Measurements from ENCODE around the gene SAP130.
A peak's percentile ranks its signal among the peaks of the same experiment; 100 is the strongest.

The SAP130 gene

GRCh38 chr2:128036748-128037607, 9.1 kb upstream of the SAP130 start:
- WGBS (ENCODE audit: extremely low coverage, insufficient coverage, low lambda C conversion rate), result no CpG with 5 or more reads among the region's 10 CpGs
- no peak overlapping the region for H2BK5ac ChIP-seq (ENCODE audit: low read length)
- H3K79me1 ChIP-seq (ENCODE audit: low read length), result no peaks in the 10 kb centered on the region
- DNase-seq, result no peak
- no peak overlapping the region for H3K18ac ChIP-seq (ENCODE audit: low read length)
- no peak overlapping the region for H3K4ac ChIP-seq (ENCODE audit: low read depth, low read length)
- H3K9ac ChIP-seq (ENCODE audit: low read length), result no peak overlapping the region
- no peak overlapping the region for H4K8ac ChIP-seq (ENCODE audit: low read depth, low read length)
- H4K5ac ChIP-seq (ENCODE audit: low read length), result no peak overlapping the region
- H3K4me2 ChIP-seq (ENCODE audit: low read length), result no peak overlapping the region
- H3K27ac ChIP-seq (ENCODE audit: low read depth, low read length), result no peak overlapping the region
- no peak overlapping the region for H3K23ac ChIP-seq (ENCODE audit: low read length)
- no peak overlapping the region for H2BK15ac ChIP-seq (replicated peaks; ENCODE audit: low read depth)
- no peaks in the 10 kb centered on the region for H3K27me3 ChIP-seq (ENCODE audit: insufficient read depth, low read length, poor library complexity)
- H3K36me3 ChIP-seq (ENCODE audit: control insufficient read depth, insufficient read depth, low read length), result no peaks in the 10 kb centered on the region
- H3K4me1 ChIP-seq (ENCODE audit: control insufficient read depth, low read depth, low read length), result no peaks in the 10 kb centered on the region
- no peak overlapping the region for H3K4me3 ChIP-seq (ENCODE audit: low read length)
- H2AK5ac ChIP-seq (ENCODE audit: low read length), result no peak overlapping the region
- no peak overlapping the region for H3K56ac ChIP-seq (ENCODE audit: low read length)
- H3K79me2 ChIP-seq (ENCODE audit: control insufficient read depth, insufficient read depth, low read length), result no peaks in the 10 kb centered on the region
- no peak overlapping the region for H2BK120ac ChIP-seq (ENCODE audit: low read depth, low read length)

DNA sequence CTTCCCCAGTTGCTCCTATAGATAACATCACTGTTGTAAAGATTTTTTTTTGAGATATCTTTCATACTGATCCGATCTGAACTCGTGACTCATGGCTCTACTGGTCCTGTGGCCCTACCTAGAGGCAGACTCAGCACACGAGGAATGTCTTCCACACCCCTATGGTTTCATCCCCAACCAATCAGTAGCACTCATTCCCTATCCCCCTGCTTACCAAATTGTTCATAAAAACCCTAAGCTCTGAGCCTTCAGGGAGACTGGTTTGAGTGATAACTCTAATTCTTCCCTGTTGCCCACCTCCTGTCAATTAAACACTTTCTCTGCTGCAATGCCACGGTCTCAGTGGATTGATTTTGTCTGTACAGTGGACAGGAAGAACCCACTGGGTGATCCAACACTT, 4.2 kb upstream of the SAP130 start:
- WGBS (ENCODE audit: extremely low coverage, insufficient coverage, low lambda C conversion rate), result no CpG with 5 or more reads among the region's 4 CpGs

GRCh38 chr2:128028668-128029054, 802 bp upstream of the SAP130 start:
- H3K4me1 ChIP-seq (ENCODE audit: control insufficient read depth, low read depth, low read length), result no peaks in the 10 kb centered on the region
- peak overlapping the region; percentile 83 for H3K4me2 ChIP-seq (ENCODE audit: low read length)
- no peak overlapping the region for H2BK5ac ChIP-seq (ENCODE audit: low read length)
- H3K36me3 ChIP-seq (ENCODE audit: control insufficient read depth, insufficient read depth, low read length), result no peaks in the 10 kb centered on the region
- H3K79me1 ChIP-seq (ENCODE audit: low read length), result peaks cover 6% of the 10 kb centered on the region
- peak overlapping the region; percentile 67 for H3K9ac ChIP-seq (ENCODE audit: low read length)
- no peak overlapping the region for H2BK15ac ChIP-seq (replicated peaks; ENCODE audit: low read depth)
- no peak overlapping the region for H3K27ac ChIP-seq (ENCODE audit: low read depth, low read length)
- H3K18ac ChIP-seq (ENCODE audit: low read length), result no peak overlapping the region
- no peak for DNase-seq
- no peak overlapping the region for H3K4me3 ChIP-seq (ENCODE audit: low read length)
- no peak overlapping the region for H2BK120ac ChIP-seq (ENCODE audit: low read depth, low read length)
- peak overlapping the region; percentile 46 for H3K56ac ChIP-seq (ENCODE audit: low read length)
- H4K5ac ChIP-seq (ENCODE audit: low read length), result no peak overlapping the region
- no peak overlapping the region for H3K4ac ChIP-seq (ENCODE audit: low read depth, low read length)
- H2AK5ac ChIP-seq (ENCODE audit: low read length), result no peak overlapping the region
- H3K79me2 ChIP-seq (ENCODE audit: control insufficient read depth, insufficient read depth, low read length), result peaks cover 17% of the 10 kb centered on the region
- no CpG with 5 or more reads among the region's 1 CpG for WGBS (ENCODE audit: extremely low coverage, insufficient coverage, low lambda C conversion rate)
- no peak overlapping the region for H4K8ac ChIP-seq (ENCODE audit: low read depth, low read length)
- no peaks in the 10 kb centered on the region for H3K27me3 ChIP-seq (ENCODE audit: insufficient read depth, low read length, poor library complexity)
- no peak overlapping the region for H3K23ac ChIP-seq (ENCODE audit: low read length)

More for the DNA sequence above, 4.2 kb upstream of the SAP130 start:
- no peak overlapping the region for H2BK120ac ChIP-seq (ENCODE audit: low read depth, low read length)
- no peak overlapping the region for H3K23ac ChIP-seq (ENCODE audit: low read length)
- H4K5ac ChIP-seq (ENCODE audit: low read length), result no peak overlapping the region
- no peak overlapping the region for H2AK5ac ChIP-seq (ENCODE audit: low read length)
- no peak overlapping the region for H2BK15ac ChIP-seq (replicated peaks; ENCODE audit: low read depth)
- no peak overlapping the region for H3K56ac ChIP-seq (ENCODE audit: low read length)
- no peak for DNase-seq
- H3K27ac ChIP-seq (ENCODE audit: low read depth, low read length), result no peak overlapping the region
- no peaks in the 10 kb centered on the region for H3K4me1 ChIP-seq (ENCODE audit: control insufficient read depth, low read depth, low read length)
- H3K4me3 ChIP-seq (ENCODE audit: low read length), result no peak overlapping the region
- no peak overlapping the region for H2BK5ac ChIP-seq (ENCODE audit: low read length)
- no peak overlapping the region for H3K9ac ChIP-seq (ENCODE audit: low read length)
- no peak overlapping the region for H4K8ac ChIP-seq (ENCODE audit: low read depth, low read length)
- H3K79me2 ChIP-seq (ENCODE audit: control insufficient read depth, insufficient read depth, low read length), result no peaks in the 10 kb centered on the region
- no peaks in the 10 kb centered on the region for H3K36me3 ChIP-seq (ENCODE audit: control insufficient read depth, insufficient read depth, low read length)
- no peak overlapping the region for H3K4me2 ChIP-seq (ENCODE audit: low read length)
- no peaks in the 10 kb centered on the region for H3K27me3 ChIP-seq (ENCODE audit: insufficient read depth, low read length, poor library complexity)
- no peak overlapping the region for H3K18ac ChIP-seq (ENCODE audit: low read length)
- no peak overlapping the region for H3K4ac ChIP-seq (ENCODE audit: low read depth, low read length)
- H3K79me1 ChIP-seq (ENCODE audit: low read length), result no peaks in the 10 kb centered on the region

GRCh38 chr2:128027278-128027800, 520 bp downstream of the SAP130 start:
- H3K79me1 ChIP-seq (ENCODE audit: low read length), result peaks cover 6% of the 10 kb centered on the region
- H2AK5ac ChIP-seq (ENCODE audit: low read length), result no peak overlapping the region
- H2BK120ac ChIP-seq (ENCODE audit: low read depth, low read length), result no peak overlapping the region
- H3K79me2 ChIP-seq (ENCODE audit: control insufficient read depth, insufficient read depth, low read length), result peaks cover 17% of the 10 kb centered on the region
- H3K4me1 ChIP-seq (ENCODE audit: control insufficient read depth, low read depth, low read length), result no peaks in the 10 kb centered on the region
- DNase-seq, result peak; percentile 99
- no peaks in the 10 kb centered on the region for H3K36me3 ChIP-seq (ENCODE audit: control insufficient read depth, insufficient read depth, low read length)
- H4K5ac ChIP-seq (ENCODE audit: low read length), result no peak overlapping the region
- H3K27me3 ChIP-seq (ENCODE audit: insufficient read depth, low read length, poor library complexity), result no peaks in the 10 kb centered on the region
- H3K23ac ChIP-seq (ENCODE audit: low read length), result peak overlapping the region; percentile 45
- peak overlapping the region; percentile 97 for H3K56ac ChIP-seq (ENCODE audit: low read length)
- H3K4me3 ChIP-seq (ENCODE audit: low read length), result peak overlapping the region; percentile 82
- peak overlapping the region; percentile 94 for H3K9ac ChIP-seq (ENCODE audit: low read length)
- H3K4me2 ChIP-seq (ENCODE audit: low read length), result no peak overlapping the region
- H3K4ac ChIP-seq (ENCODE audit: low read depth, low read length), result no peak overlapping the region
- no peak overlapping the region for H2BK15ac ChIP-seq (replicated peaks; ENCODE audit: low read depth)
- H3K27ac ChIP-seq (ENCODE audit: low read depth, low read length), result peak overlapping the region; percentile 81
- WGBS (ENCODE audit: extremely low coverage, insufficient coverage, low lambda C conversion rate), result no CpG with 5 or more reads among the region's 51 CpGs
- no peak overlapping the region for H4K8ac ChIP-seq (ENCODE audit: low read depth, low read length)
- H3K18ac ChIP-seq (ENCODE audit: low read length), result peak overlapping the region; percentile 22
- no peak overlapping the region for H2BK5ac ChIP-seq (ENCODE audit: low read length)

GRCh38 chr2:128026448-128027277, 1.2 kb downstream of the SAP130 start:
- no peak overlapping the region for H3K18ac ChIP-seq (ENCODE audit: low read length)
- H2BK15ac ChIP-seq (replicated peaks; ENCODE audit: low read depth), result no peak overlapping the region
- H2BK5ac ChIP-seq (ENCODE audit: low read length), result no peak overlapping the region
- no CpG with 5 or more reads among the region's 57 CpGs for WGBS (ENCODE audit: extremely low coverage, insufficient coverage, low lambda C conversion rate)
- no peak overlapping the region for H3K4ac ChIP-seq (ENCODE audit: low read depth, low read length)
- no peak overlapping the region for H3K23ac ChIP-seq (ENCODE audit: low read length)
- H3K9ac ChIP-seq (ENCODE audit: low read length), result peak overlapping the region; percentile 86
- H3K27me3 ChIP-seq (ENCODE audit: insufficient read depth, low read length, poor library complexity), result no peaks in the 10 kb centered on the region
- H3K56ac ChIP-seq (ENCODE audit: low read length), result peak overlapping the region; percentile 66
- H3K4me2 ChIP-seq (ENCODE audit: low read length), result peak overlapping the region; percentile 87
- no peak overlapping the region for H2AK5ac ChIP-seq (ENCODE audit: low read length)
- H3K4me3 ChIP-seq (ENCODE audit: low read length), result peak overlapping the region; percentile 80
- no peak overlapping the region for H4K8ac ChIP-seq (ENCODE audit: low read depth, low read length)
- H2BK120ac ChIP-seq (ENCODE audit: low read depth, low read length), result no peak overlapping the region
- DNase-seq, result peak; percentile 27
- peak overlapping the region; percentile 17 for H3K27ac ChIP-seq (ENCODE audit: low read depth, low read length)
- no peaks in the 10 kb centered on the region for H3K4me1 ChIP-seq (ENCODE audit: control insufficient read depth, low read depth, low read length)
- H3K79me2 ChIP-seq (ENCODE audit: control insufficient read depth, insufficient read depth, low read length), result peaks cover 18% of the 10 kb centered on the region
- H4K5ac ChIP-seq (ENCODE audit: low read length), result no peak overlapping the region
- H3K36me3 ChIP-seq (ENCODE audit: control insufficient read depth, insufficient read depth, low read length), result no peaks in the 10 kb centered on the region
- H3K79me1 ChIP-seq (ENCODE audit: low read length), result peaks cover 6% of the 10 kb centered on the region

Measured in mesendoderm (in vitro differentiated cells).